Pons (tissue), 1 donor: ENCODE results near the gene E2F4.

Experiments
- DNase-seq: peaks from one replicate; pipeline ENCODE4 v3.0.0-alpha.2; 2016; ENCODE audit warnings: low spot score

E2F4 gene

GRCh38 chr16:67157892-67158635 is 33.9 kb upstream of the E2F4 start:
- DNase-seq, result no peak

GRCh38 chr16:67158637-67159600 is 33.0 kb upstream of the E2F4 start:
- DNase-seq, result no peak

- DNase-seq, result no peak
These were observed 30.3 kb upstream of the E2F4 start for GRCh38 chr16:67161595-67162058.

- DNase-seq, result no peak
These were observed 29.3 kb upstream of the E2F4 start for GRCh38 chr16:67162506-67163163.

- DNase-seq, result peak; percentile 47
These were observed 28.6 kb upstream of the E2F4 start for GRCh38 chr16:67163164-67163998.

- no peak for DNase-seq
These were observed 27.9 kb upstream of the E2F4 start for GRCh38 chr16:67163999-67164558.

- DNase-seq, result no peak
These were observed 27.3 kb upstream of the E2F4 start, which contains the start of gene HSF4 for GRCh38 chr16:67164599-67165061. Gene HSF4, plus strand, starts transcription at chr16:67164745. Its CDS starts 67 bp downstream, at chr16:67164812.

- DNase-seq, result no peak
These were observed 26.6 kb upstream of the E2F4 start for GRCh38 chr16:67165121-67166078.

- DNase-seq, result no peak
These were observed 25.8 kb upstream of the E2F4 start for GRCh38 chr16:67166110-67166547.

- no peak for DNase-seq
These were observed 25.3 kb upstream of the E2F4 start for GRCh38 chr16:67166598-67167168.

- DNase-seq, result no peak
These were observed 24.4 kb upstream of the E2F4 start for GRCh38 chr16:67167588-67167987.

- DNase-seq, result no peak
These were observed 22.9 kb upstream of the E2F4 start for GRCh38 chr16:67169011-67169451.

GRCh38 chr16:67169642-67170167 is 22.2 kb upstream of the E2F4 start:
- no peak for DNase-seq

- DNase-seq, result no peak
These were observed 21.6 kb upstream of the E2F4 start, which contains the start of gene NOL3 for GRCh38 chr16:67170168-67170948. Gene NOL3, plus strand, starts transcription at chr16:67170538.

GRCh38 chr16:67170949-67171649 is 20.9 kb upstream of the E2F4 start:
- DNase-seq, result no peak

GRCh38 chr16:67173323-67173722 is 18.6 kb upstream of the E2F4 start:
- no peak for DNase-seq
